Caco-2 (cell line): ENCODE measurements around the gene BCL2. TPM values are rescaled to one million over a fixed set of nuclear protein-coding genes. Genes with fewer than 3 reads are reported as not detected.
"Not testable (repeated sequence)": the region's sequence is repeated elsewhere in the genome, so short reads cannot be mapped to it uniquely, and the experiment has no call there.

Experiments used
- BruUV-seq: library from RNA; stranded (reverse); fragments of 400-500 nt; replicated peaks from 2 replicates; lab custom pipeline; 2021; lab: Mats Ljungman, UMichigan
- CTCF ChIA-PET: fragments of 300-600 bp; sonication (Branson Sonifier 250); formaldehyde crosslinking; loops from one replicate; lab custom pipeline; 2022; ENCODE audit warnings: antibody characterized with exemption; lab: Charles Lee
- POLR2A ChIA-PET: fragments of 300-600 bp; sonication (Branson Sonifier 250); formaldehyde crosslinking; loops from one replicate; lab custom pipeline; 2022; ENCODE audit warnings: antibody characterized with exemption; lab: Charles Lee
- DNase-seq, 2 experiments: peaks; one replicate each; pipeline versions ENCODE4 v3.0.0 to v3.0.0-alpha.2; 2020 to 2022
- H3K27me3 ChIP-seq: replicated peaks from 2 replicates; pipeline ENCODE4 v1.6.0; 2011; ENCODE audit warnings: low read length; ENCODE audit not compliant: control insufficient read depth, insufficient read depth
- H3K36me3 ChIP-seq: 2 replicates; pipeline ENCODE4 v1.5.1; 2011; ENCODE audit warnings: low read length; ENCODE audit not compliant: control insufficient read depth, insufficient read depth
- H3K4me1 ChIP-seq: fragments of 250-450 bp; sonication (Bioruptor Pico); 2 replicates; pipeline ENCODE4 v1.5.1; 2020; ENCODE audit warnings: mild to moderate bottlenecking
- H3K4me3 ChIP-seq: 2 replicates; pipeline ENCODE4 v1.5.1; 2011; ENCODE audit warnings: low read depth, mild to moderate bottlenecking, control low read depth, low read length
- H3K9me3 ChIP-seq: fragments of 250-450 bp; sonication (Bioruptor Pico); 2 replicates; pipeline ENCODE4 v1.5.1; 2020; ENCODE audit warnings: mild to moderate bottlenecking, moderate library complexity
- H3K27ac Mint-ChIP-seq: one replicate; pipeline ENCODE4 v1.8.0; 2022; ENCODE audit warnings: mixed read lengths; ENCODE audit not compliant: unreplicated experiment
- H3K27me3 Mint-ChIP-seq: one replicate; pipeline ENCODE4 v1.8.0; 2022; ENCODE audit warnings: mixed read lengths; ENCODE audit not compliant: insufficient read depth, unreplicated experiment
- H3K36me3 Mint-ChIP-seq: one replicate; pipeline ENCODE4 v1.8.0; 2022; ENCODE audit warnings: mild to moderate bottlenecking, mixed read lengths; ENCODE audit not compliant: insufficient read depth, unreplicated experiment
- H3K4me1 Mint-ChIP-seq: one replicate; pipeline ENCODE4 v1.8.0; 2022; ENCODE audit warnings: low read depth, mixed read lengths; ENCODE audit not compliant: unreplicated experiment
- H3K4me3 Mint-ChIP-seq: one replicate; pipeline ENCODE4 v1.8.0; 2022; ENCODE audit warnings: mild to moderate bottlenecking, moderate library complexity, mixed read lengths; ENCODE audit not compliant: unreplicated experiment
- H3K9me3 Mint-ChIP-seq: one replicate; pipeline ENCODE4 v1.8.0; 2022; ENCODE audit warnings: mixed read lengths; ENCODE audit not compliant: unreplicated experiment
- CTCF ChIP-seq, 2 experiments: fragments of 200-600 bp in 1 of 2; IDR thresholded peaks; 1 replicate in 1 of 2; 2 replicates in 1 of 2; pipeline versions ENCODE4 v1.5.1 to v1.8.0; 2011 to 2022; ENCODE audit warnings: antibody characterized with exemption in 1 of 2, control low read depth in 1 of 2, inconsistent platforms in 1 of 2, low read depth in 1 of 2, low read length in 1 of 2, mild to moderate bottlenecking in 1 of 2, moderate library complexity in 1 of 2; ENCODE audit not compliant: insufficient read depth in 1 of 2, severe bottlenecking in 1 of 2, unreplicated experiment in 1 of 2
- intact Hi-C: fragments of 100-400 bp; cut with micrococcal nuclease; formaldehyde crosslinking; loops from one replicate; pipeline ENCODE4 v1.10.0; 2022; ENCODE audit not compliant: unreplicated experiment
- total RNA-seq: library from RNA; stranded (reverse); gene quantifications from 2 replicates; pipeline ENCODE4 v1.2.3, GENCODE V29; 2022

BCL2 gene
- total RNA-seq, 1 experiment from 2014 or later, result 6.5 TPM

DNA sequence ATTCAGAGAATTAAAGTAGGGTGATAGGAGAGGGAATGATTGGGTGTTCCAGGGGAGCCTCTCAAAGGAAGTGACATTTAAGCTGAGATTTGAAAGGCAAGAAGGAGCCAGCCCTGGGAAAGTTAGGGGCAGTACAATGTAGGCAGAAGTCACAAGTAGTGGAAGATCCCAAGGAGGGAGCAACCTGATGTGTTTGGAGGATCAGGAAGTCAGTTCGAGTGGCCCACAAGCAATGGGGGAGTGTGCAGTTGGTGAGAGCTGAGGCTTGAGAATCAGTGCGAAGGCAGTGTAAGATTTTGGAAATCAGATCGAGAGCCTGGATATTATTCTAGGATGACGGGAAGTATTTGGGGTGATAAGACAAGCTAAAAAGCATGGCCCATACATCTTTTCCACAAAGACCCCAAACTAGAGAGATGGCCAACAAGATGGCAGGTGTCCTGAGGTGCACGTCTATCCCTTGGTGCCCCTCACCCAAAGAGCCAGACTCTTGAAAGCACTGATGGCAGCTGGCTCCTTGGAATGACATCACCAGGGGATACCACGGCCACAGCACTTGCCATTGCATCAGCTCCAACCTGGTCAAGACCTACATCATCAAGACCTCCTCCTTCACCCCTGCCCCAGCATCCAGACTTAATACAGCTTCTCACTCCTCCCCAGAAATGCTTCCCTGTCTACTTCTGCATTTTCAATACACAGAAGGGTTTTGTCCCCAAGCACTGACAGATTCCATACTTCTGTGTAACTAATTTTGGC lies 127.3 kb downstream of the BCL2 start:
- Histone ChIP-seq H3K9me3 (no peaks in the 10 kb centered on the region), H3K27me3 (no peaks in the 10 kb centered on the region), H3K4me3 (no peak overlapping the region), H3K36me3 (no peaks in the 10 kb centered on the region), H3K4me1 (peaks cover 4% of the 10 kb centered on the region; the same call in 1 of the 2 replicates)
- Mint-ChIP-seq H3K27me3 (no peaks in the 10 kb centered on the region), H3K4me3 (no peak overlapping the region), H3K9me3 (no peaks in the 10 kb centered on the region), H3K36me3 (no peaks in the 10 kb centered on the region), H3K4me1 (peaks cover 5% of the 10 kb centered on the region), H3K27ac (no peak overlapping the region)
- BruUV-seq, result no TSS peak
- TF ChIP-seq CTCF (IDR thresholded peaks at IDR 0.05; ENCODE audit: insufficient read depth in 1 of 2, low read depth in 1 of 2, low read length in 1 of 2, severe bottlenecking in 1 of 2, unreplicated experiment in 1 of 2), result no peak
- intact Hi-C loops, result no loop called here
- CTCF ChIA-PET, result no interaction called here
- POLR2A ChIA-PET, result no interaction called here
- DNase-seq, result no peak

GRCh38 chr18:63191413-63191812 lies 128.2 kb downstream of the BCL2 start:
- Histone ChIP-seq H3K4me3 (no peak overlapping the region), H3K9me3 (no peaks in the 10 kb centered on the region), H3K36me3 (no peaks in the 10 kb centered on the region), H3K27me3 (no peaks in the 10 kb centered on the region), H3K4me1 (peaks cover 11% of the 10 kb centered on the region)
- H3K9me3 Mint-ChIP-seq, result no peaks in the 10 kb centered on the region
- H3K27ac Mint-ChIP-seq, result no peak overlapping the region
- no peaks in the 10 kb centered on the region for H3K36me3 Mint-ChIP-seq
- no TSS peak for BruUV-seq
- ChIA-PET POLR2A (no interaction called here), CTCF (no interaction called here)
- no peaks in the 10 kb centered on the region for H3K27me3 Mint-ChIP-seq
- intact Hi-C loops, result no loop called here
- TF ChIP-seq CTCF (IDR thresholded peaks at IDR 0.05; ENCODE audit: insufficient read depth in 1 of 2, low read depth in 1 of 2, low read length in 1 of 2, severe bottlenecking in 1 of 2, unreplicated experiment in 1 of 2), result no peak
- no peak for DNase-seq
- H3K4me1 Mint-ChIP-seq, result peaks cover 11% of the 10 kb centered on the region
- H3K4me3 Mint-ChIP-seq, result no peak overlapping the region

DNA sequence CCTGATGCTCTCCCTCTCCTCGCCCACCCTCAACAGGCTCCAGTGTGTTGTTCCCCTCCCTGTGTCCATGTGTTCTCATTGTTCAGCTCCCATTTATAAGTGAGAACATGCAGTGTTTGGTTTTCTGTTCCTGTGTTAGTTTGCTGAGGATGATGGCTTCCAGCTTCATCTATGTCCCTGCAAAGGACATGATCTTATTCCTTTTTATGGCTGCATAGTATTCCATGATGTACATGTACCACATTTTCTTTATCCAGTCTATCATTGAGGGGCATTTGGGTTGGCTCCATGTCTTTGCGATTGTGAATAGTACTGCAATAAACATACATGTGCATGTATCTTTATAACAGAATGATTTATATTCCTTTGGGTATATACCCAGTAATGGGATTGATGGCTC lies 128.7 kb downstream of the BCL2 start:
- H3K9me3 Mint-ChIP-seq, DNase-seq, BruUV-seq, H3K27ac Mint-ChIP-seq, H3K27me3 ChIP-seq, H3K9me3 ChIP-seq, H3K36me3 Mint-ChIP-seq, CTCF ChIA-PET, H3K27me3 Mint-ChIP-seq, POLR2A ChIA-PET, intact Hi-C loops, H3K36me3 ChIP-seq, H3K4me3 ChIP-seq, H3K4me3 Mint-ChIP-seq: not testable (repeated sequence)
- peaks cover 17% of the 10 kb centered on the region for H3K4me1 ChIP-seq
- peaks cover 11% of the 10 kb centered on the region for H3K4me1 Mint-ChIP-seq
